Measurements from ENCODE around the gene AMZ2.
"Not testable (repeated sequence)": the region's sequence is repeated elsewhere in the genome, so short reads cannot be mapped to it uniquely, and the experiment has no call there.

Gene AMZ2

DNA sequence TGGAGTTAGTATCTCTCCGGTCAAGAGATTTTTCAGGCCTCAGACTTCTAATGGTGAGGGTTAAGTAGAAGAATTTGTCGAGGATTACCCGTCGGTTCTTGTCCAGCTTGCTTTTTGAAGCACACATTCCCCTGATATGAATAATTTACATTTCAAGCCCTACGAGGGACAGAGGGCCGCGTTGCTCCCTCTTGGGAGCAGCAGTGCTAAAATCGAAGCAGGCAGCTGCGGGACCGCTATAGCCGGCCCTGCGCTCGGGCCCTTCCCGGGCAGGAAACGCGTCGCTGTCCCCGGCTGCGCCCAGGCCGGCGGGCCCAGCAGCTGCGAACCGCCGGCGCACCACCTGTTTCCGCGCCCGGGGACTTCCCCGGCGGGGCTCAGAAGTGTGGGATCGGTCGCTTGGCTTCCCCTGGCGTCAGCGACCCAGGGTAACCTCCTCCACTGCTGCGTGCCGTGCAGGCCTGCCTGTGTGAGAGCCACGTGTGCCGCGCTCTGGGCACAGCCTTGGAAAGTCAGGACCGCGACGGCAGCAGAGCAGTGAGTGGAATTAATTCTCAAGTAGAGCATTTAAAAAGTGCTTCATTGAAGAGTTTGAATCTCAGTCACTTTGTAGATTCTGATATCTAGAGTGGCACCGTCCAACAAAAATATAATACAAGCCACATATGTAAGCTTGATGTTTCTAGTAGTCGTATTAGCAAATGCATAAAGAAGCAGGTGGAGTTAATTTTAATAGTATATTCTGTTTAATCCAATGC lies 11.2 kb downstream of the AMZ2 start:
- H3K9me3 ChIP-seq (ENCODE audit: control insufficient read depth, low read depth, low read length); H3K4me1 ChIP-seq (ENCODE audit: control insufficient read depth, low read depth, low read length); H3K27ac ChIP-seq (ENCODE audit: low read length); H3K27me3 ChIP-seq (ENCODE audit: control insufficient read depth, insufficient read depth, low read length): not testable (repeated sequence)
- peak overlapping the region; percentile 6 for H3K9ac ChIP-seq (ENCODE audit: low read length)
- H3K4me3 ChIP-seq (ENCODE audit: low read length) = peak overlapping the region; percentile 51
- H3K36me3 ChIP-seq (ENCODE audit: control insufficient read depth, low read depth, low read length) = peaks cover 18% of the 10 kb centered on the region

- Histone ChIP-seq H3K36me3 (ENCODE audit: control insufficient read depth, low read depth, low read length) (peaks cover 13% of the 10 kb centered on the region), H3K9ac (ENCODE audit: low read length) (peak overlapping the region; percentile 6), H3K4me3 (ENCODE audit: low read length) (peak overlapping the region; percentile 40)
- H3K27me3 ChIP-seq (ENCODE audit: control insufficient read depth, insufficient read depth, low read length); H3K4me1 ChIP-seq (ENCODE audit: control insufficient read depth, low read depth, low read length); H3K27ac ChIP-seq (ENCODE audit: low read length); H3K9me3 ChIP-seq (ENCODE audit: control insufficient read depth, low read depth, low read length): not testable (repeated sequence)
These were observed 11.8 kb downstream of the AMZ2 start for GRCh38 chr17:68259648-68259951.

- H3K4me1 ChIP-seq (ENCODE audit: control insufficient read depth, low read depth, low read length) = peaks cover 4% of the 10 kb centered on the region
- no peak overlapping the region for H3K4me3 ChIP-seq (ENCODE audit: low read length)
- no peaks in the 10 kb centered on the region for H3K27me3 ChIP-seq (ENCODE audit: control insufficient read depth, insufficient read depth, low read length)
- H3K9ac ChIP-seq (ENCODE audit: low read length) = no peak overlapping the region
- H3K36me3 ChIP-seq (ENCODE audit: control insufficient read depth, low read depth, low read length) = peaks cover 11% of the 10 kb centered on the region
- H3K9me3 ChIP-seq (ENCODE audit: control insufficient read depth, low read depth, low read length) = no peaks in the 10 kb centered on the region
- H3K27ac ChIP-seq (ENCODE audit: low read length) = no peak overlapping the region
These were observed 12.4 kb downstream of the AMZ2 start for GRCh38 chr17:68260051-68260762.

DNA sequence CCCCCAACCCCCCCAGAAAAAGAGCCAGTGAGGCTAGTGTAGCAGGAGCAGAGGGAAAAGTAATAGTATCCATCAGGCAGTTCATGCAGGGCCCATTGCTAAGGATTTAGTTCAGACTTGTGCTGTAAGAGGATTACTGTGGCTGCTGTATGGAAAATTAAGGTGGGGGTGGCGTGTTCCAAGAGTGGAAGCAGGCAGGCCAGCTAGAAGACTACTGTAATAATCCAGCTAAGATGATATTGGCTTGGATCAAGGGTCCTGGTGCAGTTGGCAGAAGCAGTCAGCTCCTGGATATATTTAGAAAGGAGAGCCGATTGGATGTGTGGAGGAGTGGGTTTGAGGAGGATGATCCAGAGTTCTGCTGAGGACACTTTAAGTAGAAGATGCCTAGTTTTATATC lies 14.6 kb downstream of the AMZ2 start:
- not testable (repeated sequence) for H3K9ac ChIP-seq (ENCODE audit: low read length); H3K36me3 ChIP-seq (ENCODE audit: control insufficient read depth, low read depth, low read length); H3K27me3 ChIP-seq (ENCODE audit: control insufficient read depth, insufficient read depth, low read length); H3K4me3 ChIP-seq (ENCODE audit: low read length); H3K4me1 ChIP-seq (ENCODE audit: control insufficient read depth, low read depth, low read length); H3K27ac ChIP-seq (ENCODE audit: low read length); H3K9me3 ChIP-seq (ENCODE audit: control insufficient read depth, low read depth, low read length)

- H3K4me3 ChIP-seq (ENCODE audit: low read length); H3K4me1 ChIP-seq (ENCODE audit: control insufficient read depth, low read depth, low read length); H3K9ac ChIP-seq (ENCODE audit: low read length); H3K27ac ChIP-seq (ENCODE audit: low read length); H3K36me3 ChIP-seq (ENCODE audit: control insufficient read depth, low read depth, low read length); H3K9me3 ChIP-seq (ENCODE audit: control insufficient read depth, low read depth, low read length); H3K27me3 ChIP-seq (ENCODE audit: control insufficient read depth, insufficient read depth, low read length): not testable (repeated sequence)
These were observed 15.3 kb downstream of the AMZ2 start for GRCh38 chr17:68263101-68263681.

- not testable (repeated sequence) for H3K27ac ChIP-seq (ENCODE audit: low read length); H3K4me3 ChIP-seq (ENCODE audit: low read length)
These were observed 18.0 kb downstream of the AMZ2 start for GRCh38 chr17:68265833-68266232.

DNA sequence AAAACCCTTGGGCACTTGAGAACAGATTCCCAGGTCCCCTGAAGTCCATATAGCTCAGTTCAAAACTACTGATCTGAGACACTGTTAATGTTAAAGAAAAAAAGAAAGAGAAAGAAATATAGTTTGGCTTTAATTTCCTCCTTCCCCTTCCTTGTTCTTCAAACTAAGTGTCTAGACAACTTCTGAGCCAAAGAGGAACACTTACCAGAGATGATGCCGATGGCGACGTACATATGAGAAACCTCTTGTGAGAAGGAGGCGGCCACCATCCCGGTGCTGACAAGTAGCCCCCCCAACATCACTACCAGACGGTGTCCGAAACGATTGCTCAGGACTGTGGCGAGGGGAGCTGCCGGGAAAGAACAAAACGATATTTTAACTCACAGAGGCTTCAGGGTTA lies 25.9 kb downstream of the AMZ2 start:
- H3K9ac ChIP-seq (ENCODE audit: low read length) = no peak overlapping the region
- H3K27ac ChIP-seq (ENCODE audit: low read length) = no peak overlapping the region
- H3K9me3 ChIP-seq (ENCODE audit: control insufficient read depth, low read depth, low read length) = peaks cover 5% of the 10 kb centered on the region
- no peaks in the 10 kb centered on the region for H3K36me3 ChIP-seq (ENCODE audit: control insufficient read depth, low read depth, low read length)
- no peak overlapping the region for H3K4me3 ChIP-seq (ENCODE audit: low read length)
- no peaks in the 10 kb centered on the region for H3K4me1 ChIP-seq (ENCODE audit: control insufficient read depth, low read depth, low read length)
- no peaks in the 10 kb centered on the region for H3K27me3 ChIP-seq (ENCODE audit: control insufficient read depth, insufficient read depth, low read length)

More at GRCh38 chr17:68265833-68266232, 18.0 kb downstream of the AMZ2 start:
- H3K4me1 ChIP-seq (ENCODE audit: control insufficient read depth, low read depth, low read length); H3K9ac ChIP-seq (ENCODE audit: low read length); H3K9me3 ChIP-seq (ENCODE audit: control insufficient read depth, low read depth, low read length); H3K27me3 ChIP-seq (ENCODE audit: control insufficient read depth, insufficient read depth, low read length); H3K36me3 ChIP-seq (ENCODE audit: control insufficient read depth, low read depth, low read length): not testable (repeated sequence)

GRCh38 chr17:68276339-68276738 lies 28.5 kb downstream of the AMZ2 start:
- H3K36me3 ChIP-seq (ENCODE audit: control insufficient read depth, low read depth, low read length); H3K4me3 ChIP-seq (ENCODE audit: low read length); H3K4me1 ChIP-seq (ENCODE audit: control insufficient read depth, low read depth, low read length); H3K27ac ChIP-seq (ENCODE audit: low read length); H3K9ac ChIP-seq (ENCODE audit: low read length); H3K27me3 ChIP-seq (ENCODE audit: control insufficient read depth, insufficient read depth, low read length); H3K9me3 ChIP-seq (ENCODE audit: control insufficient read depth, low read depth, low read length): not testable (repeated sequence)

DNA sequence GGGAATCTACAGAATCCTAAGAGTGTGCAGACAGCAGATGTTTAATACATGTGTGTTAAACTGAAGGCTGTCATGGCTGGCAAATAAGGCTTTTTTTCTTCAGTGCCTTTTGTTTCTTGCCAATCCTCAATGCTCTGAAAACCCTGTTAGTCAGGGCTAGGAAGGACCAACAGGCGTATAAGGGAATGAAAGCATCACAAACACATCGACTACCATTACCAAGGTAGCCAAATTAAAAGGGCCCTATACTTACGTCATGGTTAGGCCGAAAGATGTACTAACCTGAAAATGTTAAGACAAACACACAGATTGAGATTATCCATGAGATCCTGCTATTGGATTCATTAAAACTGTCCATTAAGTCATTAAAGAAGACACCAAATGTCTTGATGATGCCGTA lies 30.0 kb downstream of the AMZ2 start:
- no peaks in the 10 kb centered on the region for H3K36me3 ChIP-seq (ENCODE audit: control insufficient read depth, low read depth, low read length)
- H3K27ac ChIP-seq (ENCODE audit: low read length) = no peak overlapping the region
- H3K4me3 ChIP-seq (ENCODE audit: low read length) = no peak overlapping the region
- H3K27me3 ChIP-seq (ENCODE audit: control insufficient read depth, insufficient read depth, low read length) = no peaks in the 10 kb centered on the region
- no peak overlapping the region for H3K9ac ChIP-seq (ENCODE audit: low read length)
- peaks cover 5% of the 10 kb centered on the region for H3K9me3 ChIP-seq (ENCODE audit: control insufficient read depth, low read depth, low read length)
- H3K4me1 ChIP-seq (ENCODE audit: control insufficient read depth, low read depth, low read length) = no peaks in the 10 kb centered on the region

- not testable (repeated sequence) for H3K27ac ChIP-seq (ENCODE audit: low read length); H3K36me3 ChIP-seq (ENCODE audit: control insufficient read depth, low read depth, low read length); H3K27me3 ChIP-seq (ENCODE audit: control insufficient read depth, insufficient read depth, low read length); H3K9ac ChIP-seq (ENCODE audit: low read length); H3K4me3 ChIP-seq (ENCODE audit: low read length); H3K9me3 ChIP-seq (ENCODE audit: control insufficient read depth, low read depth, low read length); H3K4me1 ChIP-seq (ENCODE audit: control insufficient read depth, low read depth, low read length)
These were observed 34.1 kb downstream of the AMZ2 start for GRCh38 chr17:68281965-68282364.

DNA sequence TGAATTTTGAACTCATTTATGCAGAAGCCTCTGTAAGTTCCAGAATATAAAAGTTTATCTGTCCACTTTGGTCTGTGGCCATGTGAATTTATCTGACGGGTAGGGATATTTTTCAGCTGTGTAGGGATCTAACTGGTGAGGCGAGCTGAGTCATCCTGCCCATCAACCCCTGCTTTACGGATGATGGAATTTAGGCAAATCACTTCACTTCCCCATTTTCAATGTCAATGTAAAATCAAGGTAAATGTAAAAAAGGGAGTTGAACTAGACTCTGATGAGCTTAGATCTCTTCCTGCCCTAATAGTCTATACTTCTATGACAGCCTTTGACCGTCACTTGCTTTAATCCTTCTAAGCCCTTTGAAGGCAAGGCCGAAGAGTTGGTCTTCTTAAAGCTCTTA lies 40.5 kb downstream of the AMZ2 start:
- no peak overlapping the region for H3K4me3 ChIP-seq (ENCODE audit: low read length)
- no peak overlapping the region for H3K9ac ChIP-seq (ENCODE audit: low read length)
- no peak overlapping the region for H3K27ac ChIP-seq (ENCODE audit: low read length)
- H3K4me1 ChIP-seq (ENCODE audit: control insufficient read depth, low read depth, low read length) = peaks cover 14% of the 10 kb centered on the region
- no peaks in the 10 kb centered on the region for H3K9me3 ChIP-seq (ENCODE audit: control insufficient read depth, low read depth, low read length)
- no peaks in the 10 kb centered on the region for H3K36me3 ChIP-seq (ENCODE audit: control insufficient read depth, low read depth, low read length)
- H3K27me3 ChIP-seq (ENCODE audit: control insufficient read depth, insufficient read depth, low read length) = peaks cover 43% of the 10 kb centered on the region

DNA sequence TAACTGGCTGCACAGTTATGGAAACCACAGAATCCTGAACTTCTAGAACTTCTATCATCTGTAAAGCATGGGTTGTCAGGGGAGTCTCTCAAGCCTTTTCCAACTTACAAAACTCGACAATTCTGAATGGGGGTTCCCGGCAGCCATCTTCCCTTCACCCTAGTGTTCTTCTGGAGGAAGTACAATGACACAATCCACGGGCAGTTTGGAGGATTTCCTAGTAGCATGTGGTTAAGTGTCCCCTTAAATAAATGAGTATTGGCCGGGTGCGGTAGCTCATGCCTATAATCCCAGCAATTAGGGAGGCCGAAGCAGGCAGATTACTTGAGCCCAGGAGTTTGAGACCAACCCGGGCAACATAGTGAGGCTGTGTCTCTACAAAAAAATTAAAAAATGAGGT lies 41.0 kb downstream of the AMZ2 start:
- Histone ChIP-seq H3K27me3 (ENCODE audit: control insufficient read depth, insufficient read depth, low read length) (peaks cover 46% of the 10 kb centered on the region), H3K4me1 (ENCODE audit: control insufficient read depth, low read depth, low read length) (peaks cover 17% of the 10 kb centered on the region), H3K27ac (ENCODE audit: low read length) (no peak overlapping the region), H3K4me3 (ENCODE audit: low read length) (no peak overlapping the region), H3K9me3 (ENCODE audit: control insufficient read depth, low read depth, low read length) (no peaks in the 10 kb centered on the region), H3K36me3 (ENCODE audit: control insufficient read depth, low read depth, low read length) (no peaks in the 10 kb centered on the region), H3K9ac (ENCODE audit: low read length) (no peak overlapping the region)
